ENCODE measurements around the gene HPSE2. TPM values are rescaled to one million over a fixed set of nuclear protein-coding genes. Genes with fewer than 3 reads are reported as not detected.
"Not testable (repeated sequence)": the region's sequence is repeated elsewhere in the genome, so short reads cannot be mapped to it uniquely, and the experiment has no call there.

The HPSE2 gene
- polyA plus RNA-seq, 1 of the 3 experiments (the other 2 are of a cell fraction): not detected

DNA sequence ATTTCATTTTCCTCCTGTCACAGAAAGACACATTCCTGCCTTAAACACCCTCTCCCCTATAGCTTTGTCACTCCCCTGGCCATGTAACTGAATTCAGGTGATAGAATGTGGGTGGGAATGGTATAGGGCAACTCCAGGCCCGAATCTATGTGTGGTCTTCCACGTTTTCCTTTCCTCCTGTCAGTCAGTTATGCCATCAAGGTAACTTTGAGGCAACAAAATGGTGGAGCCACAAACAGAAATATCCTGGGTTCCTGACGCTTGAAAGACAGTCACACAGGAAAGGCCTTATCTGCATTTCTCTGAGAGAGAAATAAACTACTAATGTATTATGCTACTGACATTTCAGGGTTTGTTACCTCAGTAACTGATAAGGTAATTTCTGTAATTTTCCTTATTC, 326.8 kb downstream of the HPSE2 start:
- Histone ChIP-seq H3K79me2 (ENCODE audit: insufficient read depth) (no peaks in the 10 kb centered on the region), H3K9ac (no peak overlapping the region), H3K4me3 (ENCODE audit: low read depth in 2 of 2, low read length in 1 of 2) (no peak overlapping the region), H3K27ac (ENCODE audit: low read depth in 2 of 2, low read length in 1 of 2) (no peak overlapping the region), H2AFZ (ENCODE audit: low read depth) (no peak overlapping the region), H3K36me3 (replicated peaks in 1 of 2; ENCODE audit: control insufficient read depth in 1 of 2, insufficient read depth in 2 of 2, low read length in 1 of 2) (no peaks in the 10 kb centered on the region), H3K4me2 (no peak overlapping the region), H3K27me3 (ENCODE audit: insufficient read depth) (no peaks in the 10 kb centered on the region), H4K20me1 (ENCODE audit: insufficient read depth) (no peaks in the 10 kb centered on the region), H3K9me2 (no peaks in the 10 kb centered on the region), H3K4me1 (ENCODE audit: control insufficient read depth in 1 of 2, insufficient read depth in 2 of 2, low read depth in 1 of 2, low read length in 1 of 2) (peaks cover 0 to 3% of the 10 kb centered on the region in 2 experiments; a peak in 1 of 4 replicates), H3F3A (replicated peaks; ENCODE audit: insufficient read depth) (no peaks in the 10 kb centered on the region), H3K9me3 (no peaks in the 10 kb centered on the region)
- POLR2A ChIA-PET: no interaction called here
- WGBS (ENCODE audit: low lambda C conversion rate): 14% methylated on average over 3 of the region's 3 CpGs
- no peak for TF ChIP-seq TEAD4 (IDR thresholded peaks at IDR 0.05; ENCODE audit: borderline replicate concordance, insufficient read depth)
- TF ChIP-seq, protein P1, sequence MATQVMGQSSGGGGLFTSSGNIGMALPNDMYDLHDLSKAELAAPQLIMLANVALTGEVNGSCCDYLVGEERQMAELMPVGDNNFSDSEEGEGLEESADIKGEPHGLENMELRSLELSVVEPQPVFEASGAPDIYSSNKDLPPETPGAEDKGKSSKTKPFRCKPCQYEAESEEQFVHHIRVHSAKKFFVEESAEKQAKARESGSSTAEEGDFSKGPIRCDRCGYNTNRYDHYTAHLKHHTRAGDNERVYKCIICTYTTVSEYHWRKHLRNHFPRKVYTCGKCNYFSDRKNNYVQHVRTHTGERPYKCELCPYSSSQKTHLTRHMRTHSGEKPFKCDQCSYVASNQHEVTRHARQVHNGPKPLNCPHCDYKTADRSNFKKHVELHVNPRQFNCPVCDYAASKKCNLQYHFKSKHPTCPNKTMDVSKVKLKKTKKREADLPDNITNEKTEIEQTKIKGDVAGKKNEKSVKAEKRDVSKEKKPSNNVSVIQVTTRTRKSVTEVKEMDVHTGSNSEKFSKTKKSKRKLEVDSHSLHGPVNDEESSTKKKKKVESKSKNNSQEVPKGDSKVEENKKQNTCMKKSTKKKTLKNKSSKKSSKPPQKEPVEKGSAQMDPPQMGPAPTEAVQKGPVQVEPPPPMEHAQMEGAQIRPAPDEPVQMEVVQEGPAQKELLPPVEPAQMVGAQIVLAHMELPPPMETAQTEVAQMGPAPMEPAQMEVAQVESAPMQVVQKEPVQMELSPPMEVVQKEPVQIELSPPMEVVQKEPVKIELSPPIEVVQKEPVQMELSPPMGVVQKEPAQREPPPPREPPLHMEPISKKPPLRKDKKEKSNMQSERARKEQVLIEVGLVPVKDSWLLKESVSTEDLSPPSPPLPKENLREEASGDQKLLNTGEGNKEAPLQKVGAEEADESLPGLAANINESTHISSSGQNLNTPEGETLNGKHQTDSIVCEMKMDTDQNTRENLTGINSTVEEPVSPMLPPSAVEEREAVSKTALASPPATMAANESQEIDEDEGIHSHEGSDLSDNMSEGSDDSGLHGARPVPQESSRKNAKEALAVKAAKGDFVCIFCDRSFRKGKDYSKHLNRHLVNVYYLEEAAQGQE (IDR thresholded peaks at IDR 0.05; ENCODE audit: low read depth, low read length): no peak
- no peak for TF ChIP-seq NFIC (IDR thresholded peaks at IDR 0.05; ENCODE audit: borderline replicate concordance)
- TF ChIP-seq MXI1 (IDR thresholded peaks at IDR 0.05; ENCODE audit: low read depth, low read length): no peak
- TF ChIP-seq, protein P2, sequence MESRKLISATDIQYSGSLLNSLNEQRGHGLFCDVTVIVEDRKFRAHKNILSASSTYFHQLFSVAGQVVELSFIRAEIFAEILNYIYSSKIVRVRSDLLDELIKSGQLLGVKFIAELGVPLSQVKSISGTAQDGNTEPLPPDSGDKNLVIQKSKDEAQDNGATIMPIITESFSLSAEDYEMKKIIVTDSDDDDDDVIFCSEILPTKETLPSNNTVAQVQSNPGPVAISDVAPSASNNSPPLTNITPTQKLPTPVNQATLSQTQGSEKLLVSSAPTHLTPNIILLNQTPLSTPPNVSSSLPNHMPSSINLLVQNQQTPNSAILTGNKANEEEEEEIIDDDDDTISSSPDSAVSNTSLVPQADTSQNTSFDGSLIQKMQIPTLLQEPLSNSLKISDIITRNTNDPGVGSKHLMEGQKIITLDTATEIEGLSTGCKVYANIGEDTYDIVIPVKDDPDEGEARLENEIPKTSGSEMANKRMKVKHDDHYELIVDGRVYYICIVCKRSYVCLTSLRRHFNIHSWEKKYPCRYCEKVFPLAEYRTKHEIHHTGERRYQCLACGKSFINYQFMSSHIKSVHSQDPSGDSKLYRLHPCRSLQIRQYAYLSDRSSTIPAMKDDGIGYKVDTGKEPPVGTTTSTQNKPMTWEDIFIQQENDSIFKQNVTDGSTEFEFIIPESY (IDR thresholded peaks at IDR 0.05; ENCODE audit: borderline replicate concordance, low read depth): no peak
- no peak for TF ChIP-seq JUND (IDR thresholded peaks at IDR 0.05)
- TF ChIP-seq TAF1 (IDR thresholded peaks at IDR 0.05; ENCODE audit: borderline replicate concordance, low read depth, low read length): no peak
- TF ChIP-seq, protein P3, sequence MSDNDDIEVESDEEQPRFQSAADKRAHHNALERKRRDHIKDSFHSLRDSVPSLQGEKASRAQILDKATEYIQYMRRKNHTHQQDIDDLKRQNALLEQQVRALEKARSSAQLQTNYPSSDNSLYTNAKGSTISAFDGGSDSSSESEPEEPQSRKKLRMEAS (IDR thresholded peaks at IDR 0.05; ENCODE audit: low read depth): no peak
- no peak for TF ChIP-seq GATA2 (CRISPR knock-in tag; IDR thresholded peaks at IDR 0.05)
- TF ChIP-seq TCF12 (IDR thresholded peaks at IDR 0.05): no peak
- no peak for TF ChIP-seq FOXJ3 (CRISPR knock-in tag; IDR thresholded peaks at IDR 0.05)
- no peak for TF ChIP-seq SIN3A (IDR thresholded peaks at IDR 0.05; ENCODE audit: borderline replicate concordance, low read depth, low read length)
- TF ChIP-seq ELF1 (IDR thresholded peaks at IDR 0.05): no peak
- TF ChIP-seq, protein P4, sequence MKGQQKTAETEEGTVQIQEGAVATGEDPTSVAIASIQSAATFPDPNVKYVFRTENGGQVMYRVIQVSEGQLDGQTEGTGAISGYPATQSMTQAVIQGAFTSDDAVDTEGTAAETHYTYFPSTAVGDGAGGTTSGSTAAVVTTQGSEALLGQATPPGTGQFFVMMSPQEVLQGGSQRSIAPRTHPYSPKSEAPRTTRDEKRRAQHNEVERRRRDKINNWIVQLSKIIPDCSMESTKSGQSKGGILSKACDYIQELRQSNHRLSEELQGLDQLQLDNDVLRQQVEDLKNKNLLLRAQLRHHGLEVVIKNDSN (IDR thresholded peaks at IDR 0.05; ENCODE audit: borderline replicate concordance, low read depth): no peak
- TF ChIP-seq, protein P5, sequence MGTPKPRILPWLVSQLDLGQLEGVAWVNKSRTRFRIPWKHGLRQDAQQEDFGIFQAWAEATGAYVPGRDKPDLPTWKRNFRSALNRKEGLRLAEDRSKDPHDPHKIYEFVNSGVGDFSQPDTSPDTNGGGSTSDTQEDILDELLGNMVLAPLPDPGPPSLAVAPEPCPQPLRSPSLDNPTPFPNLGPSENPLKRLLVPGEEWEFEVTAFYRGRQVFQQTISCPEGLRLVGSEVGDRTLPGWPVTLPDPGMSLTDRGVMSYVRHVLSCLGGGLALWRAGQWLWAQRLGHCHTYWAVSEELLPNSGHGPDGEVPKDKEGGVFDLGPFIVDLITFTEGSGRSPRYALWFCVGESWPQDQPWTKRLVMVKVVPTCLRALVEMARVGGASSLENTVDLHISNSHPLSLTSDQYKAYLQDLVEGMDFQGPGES (IDR thresholded peaks at IDR 0.05; ENCODE audit: low read depth, low read length): no peak
- no peak for TF ChIP-seq RCOR1 (IDR thresholded peaks at IDR 0.05; ENCODE audit: low read length)
- TF ChIP-seq EZH2phosphoT487 (IDR thresholded peaks at IDR 0.05; ENCODE audit: borderline replicate concordance, low read depth): no peak
- DNase-seq: no peak
- CTCF ChIA-PET: no interaction called here

DNA sequence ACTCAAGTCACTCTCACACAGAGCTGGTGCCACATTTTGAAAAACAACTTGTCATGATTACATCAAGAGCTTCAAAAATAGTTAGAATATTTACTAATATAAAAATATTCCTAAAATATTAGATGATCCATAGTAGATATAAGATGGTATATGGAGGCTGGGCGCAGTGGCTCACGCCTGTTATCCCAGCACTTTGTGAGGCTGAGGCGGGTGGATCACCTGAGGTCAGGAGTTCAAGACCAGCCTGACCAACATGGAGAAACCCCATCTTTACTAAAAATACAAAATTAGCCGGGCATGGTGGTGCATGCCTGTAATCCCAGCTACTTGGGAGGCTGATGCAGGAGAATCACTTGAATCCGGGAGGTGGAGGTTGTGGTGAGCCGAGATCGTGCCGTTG, 327.4 kb downstream of the HPSE2 start:
- H4K20me1 ChIP-seq (ENCODE audit: insufficient read depth); H3K4me2 ChIP-seq; H3K9me2 ChIP-seq; H3K27ac ChIP-seq (ENCODE audit: low read depth in 2 of 2, low read length in 1 of 2); H3K4me3 ChIP-seq (ENCODE audit: low read depth in 2 of 2, low read length in 1 of 2); H3F3A ChIP-seq (replicated peaks; ENCODE audit: insufficient read depth); H2AFZ ChIP-seq (ENCODE audit: low read depth); CTCF ChIA-PET; H3K27me3 ChIP-seq (ENCODE audit: insufficient read depth); H3K4me1 ChIP-seq (ENCODE audit: control insufficient read depth in 1 of 2, insufficient read depth in 2 of 2, low read depth in 1 of 2, low read length in 1 of 2); DNase-seq; H3K36me3 ChIP-seq (replicated peaks in 1 of 2; ENCODE audit: control insufficient read depth in 1 of 2, insufficient read depth in 2 of 2, low read length in 1 of 2); H3K79me2 ChIP-seq (ENCODE audit: insufficient read depth); H3K9me3 ChIP-seq; POLR2A ChIA-PET; H3K9ac ChIP-seq: not testable (repeated sequence)
- WGBS (ENCODE audit: low lambda C conversion rate): 53% methylated on average over 8 of the region's 8 CpGs

All from SK-N-SH (cell line).